Uterus (tissue), 4 donors: Measurements from ENCODE around the gene CCDC171. TPM values are rescaled to one million over a fixed set of nuclear protein-coding genes. Genes with fewer than 3 reads are reported as not detected.

ENCODE experiments used
- DNase-seq, 2 donors: peaks; one replicate each; pipeline ENCODE4 v3.0.0-alpha.2; 2019 to 2020
- H3K27ac ChIP-seq, 2 donors: fragments of 200-600 bp; sonication (generic); 1 replicate in 1 of 2; 2 replicates in 1 of 2; pipeline ENCODE4 v1.5.1; 2016 to 2018
- H3K27me3 ChIP-seq, 2 donors: fragments of 200-600 bp; sonication (generic); one replicate each; pipeline ENCODE4 v1.5.1; 2018 to 2019; ENCODE audit warnings: control low read depth in 1 of 2
- H3K36me3 ChIP-seq, 2 donors: fragments of 200-600 bp; sonication (generic); one replicate each; pipeline ENCODE4 v1.5.1; 2019; ENCODE audit warnings: control low read depth in 1 of 2
- H3K4me1 ChIP-seq, 2 donors: fragments of 200-600 bp; sonication (generic); one replicate each; pipeline ENCODE4 v1.5.1; 2018 to 2019; ENCODE audit warnings: control low read depth in 1 of 2
- H3K4me3 ChIP-seq, 2 donors: fragments of 200-600 bp; sonication (generic); 1 replicate in 1 of 2; 2 replicates in 1 of 2; pipeline ENCODE4 v1.5.1; 2018 to 2019; ENCODE audit warnings: mild to moderate bottlenecking in 1 of 2
- H3K9me3 ChIP-seq, 2 donors: fragments of 200-600 bp; sonication (generic); one replicate each; pipeline ENCODE4 v1.5.1; 2019; ENCODE audit warnings: control low read depth in 1 of 2
- CTCF ChIP-seq, 4 experiments: fragments of 200-600 bp in 2 of 4; fragments of 450-650 bp in 2 of 4; sonication (generic) in 2 of 4; IDR thresholded peaks; one replicate each; pipeline ENCODE4 v1.5.1; 2016 to 2019; ENCODE audit warnings: antibody characterized with exemption in 4 of 4, mild to moderate bottlenecking in 2 of 4, moderate library complexity in 1 of 4
- POLR2A ChIP-seq, 2 donors: fragments of 450-650 bp; IDR thresholded peaks; one replicate each; pipeline ENCODE4 v1.6.1; 2016; ENCODE audit warnings: antibody characterized with exemption in 2 of 2, mild to moderate bottlenecking in 1 of 2, moderate library complexity in 1 of 2
- intact Hi-C: fragments of 100-400 bp; cut with DNase I; formaldehyde crosslinking; loops from one replicate; pipeline ENCODE4 v1.15.1; 2023; ENCODE audit warnings: low total_unique reads
- total RNA-seq, 4 donors: library from RNA; depleted of rRNA in 3 of 4; stranded (reverse); fragments of >200 nt in 3 of 4; gene quantifications; one replicate each; pipeline versions ENCODE4 v1.1.0 to v1.2.4, GENCODE V29; 2014 to 2023
- donor health status: DM: yes; HTN: yes; CAD: no.

CCDC171 gene
- total RNA-seq, 4 donors from 2014 or later: 15.6 to 45.6 (median 26.4) TPM

DNA sequence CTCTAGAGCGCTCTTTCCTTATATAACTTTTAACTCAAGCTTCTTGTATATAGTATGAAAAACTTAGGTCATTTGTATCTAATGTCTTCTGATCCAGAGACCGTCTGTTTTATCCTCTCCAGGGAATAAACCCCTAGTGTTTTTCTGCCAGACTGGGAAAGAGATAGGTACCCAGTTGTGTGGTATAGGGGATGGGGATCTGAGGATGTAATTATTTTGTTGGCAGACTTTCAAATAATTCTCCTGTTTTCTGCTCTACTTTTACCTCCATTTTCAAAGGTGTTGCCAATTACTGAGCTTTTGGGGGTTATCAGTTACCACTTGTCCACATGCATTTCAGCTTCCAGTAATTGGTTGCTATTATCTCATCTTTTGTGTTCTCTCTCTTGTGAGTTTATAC, 17.9 kb downstream of the CCDC171 start:
- H3K36me3 ChIP-seq: no peaks in the 10 kb centered on the region
- no peaks in the 10 kb centered on the region for H3K4me1 ChIP-seq
- intact Hi-C loops: no loop called here
- H3K27me3 ChIP-seq: no peaks in the 10 kb centered on the region
- no peak for DNase-seq
- no peak overlapping the region for H3K4me3 ChIP-seq
- H3K9me3 ChIP-seq: no peaks in the 10 kb centered on the region
- TF ChIP-seq POLR2A (IDR thresholded peaks at IDR 0.05): no peak
- no peak for TF ChIP-seq CTCF (IDR thresholded peaks at IDR 0.05)
- H3K27ac ChIP-seq: no peak overlapping the region

DNA sequence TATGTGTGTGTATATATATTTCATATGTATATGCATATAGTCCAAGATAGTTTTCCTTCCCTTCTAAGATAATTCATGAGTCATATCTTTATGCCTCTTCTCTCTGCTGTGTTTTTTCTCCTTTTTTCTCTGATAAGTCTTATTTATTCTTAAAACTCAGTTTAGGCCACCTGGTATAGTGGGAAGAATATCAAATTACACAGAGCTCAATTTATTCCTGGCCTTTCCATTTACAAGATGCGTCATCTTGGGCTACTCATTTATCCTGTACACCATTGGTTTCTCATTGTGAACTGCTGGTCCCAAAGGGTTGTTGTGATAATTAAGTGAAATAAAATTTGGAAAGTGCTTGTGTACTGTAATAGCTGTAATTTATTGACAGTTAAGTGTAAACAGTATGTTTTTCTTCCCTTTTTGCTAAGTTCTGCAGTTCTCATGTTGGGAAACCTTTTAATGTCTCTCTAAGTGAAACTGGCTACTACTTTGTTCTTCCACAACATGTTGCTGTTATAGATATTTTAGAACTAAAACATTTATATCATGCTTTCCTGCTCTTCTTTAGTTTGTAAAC, 19.4 kb downstream of the CCDC171 start:
- TF ChIP-seq CTCF (IDR thresholded peaks at IDR 0.05) (no peak), POLR2A (IDR thresholded peaks at IDR 0.05) (no peak)
- no peaks in the 10 kb centered on the region for H3K4me1 ChIP-seq
- no peaks in the 10 kb centered on the region for H3K27me3 ChIP-seq
- H3K36me3 ChIP-seq: no peaks in the 10 kb centered on the region
- no peaks in the 10 kb centered on the region for H3K9me3 ChIP-seq
- intact Hi-C loops: no loop called here
- H3K4me3 ChIP-seq: no peak overlapping the region
- DNase-seq: no peak
- no peak overlapping the region for H3K27ac ChIP-seq

DNA sequence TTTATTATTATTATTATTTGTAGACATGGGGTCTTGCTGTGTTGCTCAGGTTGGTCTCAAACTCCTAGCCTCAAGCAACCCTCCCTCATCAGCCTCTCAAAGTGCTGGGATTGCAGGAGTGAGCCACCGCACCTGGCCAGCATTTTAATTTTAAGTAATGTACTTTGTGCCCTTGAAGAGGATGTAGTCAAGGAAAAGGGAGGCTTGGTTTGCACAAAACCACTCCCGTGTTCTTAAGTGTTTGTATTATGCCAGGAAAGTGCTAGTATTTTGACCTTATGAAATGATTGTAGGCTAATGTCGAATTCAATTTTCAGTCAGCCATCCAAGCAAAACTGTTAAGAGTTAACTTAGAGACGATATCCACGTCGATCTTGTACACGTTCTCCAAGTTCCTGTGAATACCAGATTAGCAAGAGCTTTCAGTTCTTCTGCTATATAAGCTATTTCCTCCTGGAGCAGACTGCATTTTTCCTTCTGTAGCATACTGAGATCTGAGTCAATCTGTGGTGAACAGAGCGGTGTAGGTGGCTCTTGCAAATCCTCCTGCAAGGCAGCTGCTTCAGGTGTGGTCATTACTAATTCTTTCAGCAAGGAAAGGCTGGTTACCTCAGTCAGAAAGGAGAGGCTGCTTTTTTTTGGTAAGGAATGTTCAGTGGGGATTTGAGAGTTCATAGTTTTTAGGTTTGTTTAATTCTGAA, 23.7 kb downstream of the CCDC171 start:
- DNase-seq: no peak
- intact Hi-C loops: no loop called here
- H3K4me1 ChIP-seq: no peaks in the 10 kb centered on the region
- no peaks in the 10 kb centered on the region for H3K36me3 ChIP-seq
- TF ChIP-seq CTCF (IDR thresholded peaks at IDR 0.05): no peak
- H3K27me3 ChIP-seq: no peaks in the 10 kb centered on the region
- no peaks in the 10 kb centered on the region for H3K9me3 ChIP-seq
- H3K4me3 ChIP-seq: no peak overlapping the region
- H3K27ac ChIP-seq: no peak overlapping the region

- no peak overlapping the region for H3K27ac ChIP-seq
- TF ChIP-seq CTCF (IDR thresholded peaks at IDR 0.05) (no peak), POLR2A (IDR thresholded peaks at IDR 0.05) (no peak)
- no peak overlapping the region for H3K4me3 ChIP-seq
- no peaks in the 10 kb centered on the region for H3K9me3 ChIP-seq
- intact Hi-C loops: no loop called here
- H3K4me1 ChIP-seq: no peaks in the 10 kb centered on the region
- DNase-seq: no peak
- no peaks in the 10 kb centered on the region for H3K36me3 ChIP-seq
- no peaks in the 10 kb centered on the region for H3K27me3 ChIP-seq
Observed at GRCh38 chr9:15578714-15579113, 25.9 kb downstream of the CCDC171 start.

- H3K4me1 ChIP-seq: no peaks in the 10 kb centered on the region
- no peaks in the 10 kb centered on the region for H3K36me3 ChIP-seq
- H3K9me3 ChIP-seq: no peaks in the 10 kb centered on the region
- no peak overlapping the region for H3K27ac ChIP-seq
- DNase-seq: no peak
- no peaks in the 10 kb centered on the region for H3K27me3 ChIP-seq
- H3K4me3 ChIP-seq: no peak overlapping the region
- TF ChIP-seq CTCF (IDR thresholded peaks at IDR 0.05): no peak
- TF ChIP-seq POLR2A (IDR thresholded peaks at IDR 0.05): no peak
- intact Hi-C loops: no loop called here
Observed at GRCh38 chr9:15584379-15584778, 31.5 kb downstream of the CCDC171 start.
